ENCODE data around the gene TBRG1.

The TBRG1 gene

GRCh38 chr11:124674571-124674970, 51.9 kb downstream of the TBRG1 start:
- no peaks in the 10 kb centered on the region for H3K36me3 ChIP-seq (replicated peaks)
- no peak for DNase-seq (ENCODE audit: low spot score in 2 of 2)
- H3K27me3 ChIP-seq (ENCODE audit: low read depth), result no peaks in the 10 kb centered on the region; the same call in 1 of the 2 replicates
- in situ Hi-C loops (cut with MboI; ENCODE audit: low sequenced_read_pairs), result loop anchor here (5.0 kb wide), 1 partner anchor 88 kb away; the partner anchor contains the start of gene ESAM
- peaks cover 11% of the 10 kb centered on the region for H3K4me1 ChIP-seq
- H3K4me3 ChIP-seq, result peak overlapping the region; percentile 79
- no peaks in the 10 kb centered on the region for H3K9me3 ChIP-seq

- Histone ChIP-seq H3K4me1 (peaks cover 11% of the 10 kb centered on the region), H3K9me3 (no peaks in the 10 kb centered on the region), H3K36me3 (replicated peaks) (no peaks in the 10 kb centered on the region), H3K27me3 (ENCODE audit: low read depth) (no peaks in the 10 kb centered on the region; the same call in 1 of the 2 replicates), H3K4me3 (no peak overlapping the region)
- no peak for DNase-seq (ENCODE audit: low spot score in 2 of 2)
- in situ Hi-C loops (cut with MboI; ENCODE audit: low sequenced_read_pairs), result no loop called here
These were observed 53.7 kb downstream of the TBRG1 start for GRCh38 chr11:124676386-124676785.

- Histone ChIP-seq H3K9me3 (peaks cover 2% of the 10 kb centered on the region), H3K36me3 (replicated peaks) (no peaks in the 10 kb centered on the region), H3K4me3 (no peak overlapping the region), H3K4me1 (peaks cover 4% of the 10 kb centered on the region; the same call in 1 of the 2 replicates), H3K27me3 (ENCODE audit: low read depth) (no peaks in the 10 kb centered on the region; the same call in 1 of the 2 replicates)
- no peak for DNase-seq (ENCODE audit: low spot score in 2 of 2)
- in situ Hi-C loops (cut with MboI; ENCODE audit: low sequenced_read_pairs), result no loop called here
These were observed 55.8 kb downstream of the TBRG1 start for GRCh38 chr11:124678416-124678815.

- in situ Hi-C loops (cut with MboI; ENCODE audit: low sequenced_read_pairs), result no loop called here
- H3K36me3 ChIP-seq (replicated peaks), result no peaks in the 10 kb centered on the region
- H3K9me3 ChIP-seq, result peaks cover 2% of the 10 kb centered on the region
- H3K4me3 ChIP-seq, result no peak overlapping the region
- no peak for DNase-seq (ENCODE audit: low spot score in 2 of 2)
- H3K4me1 ChIP-seq, result no peaks in the 10 kb centered on the region
- no peaks in the 10 kb centered on the region; the same call in 1 of the 2 replicates for H3K27me3 ChIP-seq (ENCODE audit: low read depth)
These were observed 58.8 kb downstream of the TBRG1 start for GRCh38 chr11:124681421-124681820.

GRCh38 chr11:124682443-124682842, 59.8 kb downstream of the TBRG1 start:
- DNase-seq (ENCODE audit: low spot score in 2 of 2), result no peak
- in situ Hi-C loops (cut with MboI; ENCODE audit: low sequenced_read_pairs), result no loop called here
- no peaks in the 10 kb centered on the region for H3K36me3 ChIP-seq (replicated peaks)
- H3K4me1 ChIP-seq, result no peaks in the 10 kb centered on the region
- H3K9me3 ChIP-seq, result peaks cover 2% of the 10 kb centered on the region
- no peak overlapping the region for H3K4me3 ChIP-seq
- no peaks in the 10 kb centered on the region; the same call in 1 of the 2 replicates for H3K27me3 ChIP-seq (ENCODE audit: low read depth)
